Activated CD8-positive, alpha-beta memory T cell treated with anti-CD3 and anti-CD28 coated beads for 48 hours (primary cell): ENCODE data around the gene UNC5B.

Experiments
- DNase-seq, 3 experiments: peaks; one replicate each; pipeline ENCODE4 v3.0.0-alpha.2; 2020; ENCODE audit warnings: low read depth in 2 of 3, low spot score in 2 of 3

The UNC5B gene

GRCh38 chr10:71212318-71213126, at the start of gene UNC5B:
Gene UNC5B (plus strand): TSS chr10:71212570. CDS start chr10:71212986, 416 bp downstream.
- DNase-seq = peak; percentile 18 to 45 (median 30)

GRCh38 chr10:71173466-71173865, 38.9 kb upstream of the UNC5B start:
- no peak for DNase-seq

- no peak for DNase-seq
Measured at GRCh38 chr10:71176661-71177060, 35.7 kb upstream of the UNC5B start.

- no peak for DNase-seq
Measured at GRCh38 chr10:71177651-71178199, 34.6 kb upstream of the UNC5B start.

- no peak for DNase-seq
Measured at GRCh38 chr10:71178880-71179279, 33.5 kb upstream of the UNC5B start.

- DNase-seq = no peak
Measured at GRCh38 chr10:71179382-71179781, 33.0 kb upstream of the UNC5B start.

GRCh38 chr10:71184421-71184820, 27.9 kb upstream of the UNC5B start:
- DNase-seq = no peak

GRCh38 chr10:71185209-71185608, 27.2 kb upstream of the UNC5B start:
- DNase-seq = no peak

- no peak for DNase-seq
Measured at GRCh38 chr10:71187197-71187596, 25.2 kb upstream of the UNC5B start.

GRCh38 chr10:71187600-71187999, 24.8 kb upstream of the UNC5B start:
- no peak for DNase-seq

- DNase-seq = no peak
Measured at GRCh38 chr10:71188201-71188600, 24.2 kb upstream of the UNC5B start.

GRCh38 chr10:71191019-71191418, 21.4 kb upstream of the UNC5B start:
- no peak for DNase-seq

GRCh38 chr10:71191551-71192076, 20.8 kb upstream of the UNC5B start:
- DNase-seq = no peak

- no peak for DNase-seq
Measured at GRCh38 chr10:71193516-71193915, 18.9 kb upstream of the UNC5B start.

- DNase-seq = no peak
Measured at GRCh38 chr10:71197955-71198354, 14.4 kb upstream of the UNC5B start.

GRCh38 chr10:71201849-71202248, 10.5 kb upstream of the UNC5B start:
- DNase-seq = no peak

- no peak for DNase-seq
Measured at GRCh38 chr10:71202314-71202713, 10.1 kb upstream of the UNC5B start.

GRCh38 chr10:71203124-71203523, 9.2 kb upstream of the UNC5B start:
- no peak for DNase-seq

- no peak for DNase-seq
Measured at GRCh38 chr10:71203716-71204115, 8.7 kb upstream of the UNC5B start.

- DNase-seq = no peak
Measured at GRCh38 chr10:71204746-71205145, 7.6 kb upstream of the UNC5B start.

GRCh38 chr10:71205468-71205867, 6.9 kb upstream of the UNC5B start:
- DNase-seq = no peak

GRCh38 chr10:71206911-71207310, 5.5 kb upstream of the UNC5B start:
- no peak for DNase-seq

GRCh38 chr10:71207578-71207977, 4.8 kb upstream of the UNC5B start:
- DNase-seq = no peak
